H9 (cell line): Measurements from ENCODE around the gene DIS3L2. TPM values are rescaled to one million over a fixed set of nuclear protein-coding genes. Genes with fewer than 3 reads are reported as not detected.

Experiments
- DNase-seq: peaks from one replicate; pipeline ENCODE4 v3.0.0-alpha.2; 2017
- H2AFZ ChIP-seq: one replicate; pipeline ENCODE4 v1.6.1; 2013; ENCODE audit warnings: mild to moderate bottlenecking, low read length, control low read depth, moderate library complexity
- H2AK5ac ChIP-seq: 2 replicates; pipeline ENCODE4 v1.6.1; 2013; ENCODE audit warnings: low read length, control low read depth, mixed read lengths; ENCODE audit not compliant: insufficient read length
- H2BK120ac ChIP-seq: one replicate; pipeline ENCODE4 v1.6.1; 2013; ENCODE audit warnings: low read depth, mild to moderate bottlenecking, low read length, control low read depth, inconsistent platforms; ENCODE audit not compliant: poor library complexity, severe bottlenecking
- H2BK12ac ChIP-seq: 2 replicates; pipeline ENCODE4 v1.6.1; 2013; ENCODE audit warnings: low read length, control low read depth, mixed read lengths, low read depth; ENCODE audit not compliant: insufficient read length
- H2BK15ac ChIP-seq: 2 replicates; pipeline ENCODE4 v1.6.1; 2013; ENCODE audit warnings: low read depth, low read length, control low read depth
- H2BK20ac ChIP-seq: one replicate; pipeline ENCODE4 v1.6.1; 2013; ENCODE audit warnings: low read depth, mild to moderate bottlenecking, low read length, control low read depth, inconsistent platforms; ENCODE audit not compliant: poor library complexity, severe bottlenecking
- H2BK5ac ChIP-seq: 2 replicates; pipeline ENCODE4 v1.6.1; 2013; ENCODE audit warnings: low read length, control low read depth, mixed read lengths; ENCODE audit not compliant: insufficient read length
- H3K14ac ChIP-seq: 2 replicates; pipeline ENCODE4 v1.6.1; 2013; ENCODE audit warnings: low read length, control low read depth; ENCODE audit not compliant: insufficient read depth
- H3K18ac ChIP-seq: 2 replicates; pipeline ENCODE4 v1.6.1; 2013; ENCODE audit warnings: low read depth, mild to moderate bottlenecking, mixed read lengths, low read length, control low read depth; ENCODE audit not compliant: insufficient read length
- H3K23ac ChIP-seq: 2 replicates; pipeline ENCODE4 v1.6.1; 2013; ENCODE audit warnings: low read length, control low read depth, mixed read lengths, low read depth; ENCODE audit not compliant: insufficient read length
- H3K23me2 ChIP-seq: 2 replicates; pipeline ENCODE4 v1.6.1; 2013; ENCODE audit warnings: low read depth, mild to moderate bottlenecking, mixed read lengths, low read length, control low read depth; ENCODE audit not compliant: insufficient read length, poor library complexity, severe bottlenecking
- H3K27ac ChIP-seq: 2 replicates; pipeline ENCODE4 v1.5.1; 2013; ENCODE audit warnings: low read length, control low read depth, mixed read lengths, low read depth; ENCODE audit not compliant: insufficient read length
- H3K27me3 ChIP-seq: 2 replicates; pipeline ENCODE4 v1.6.1; 2013; ENCODE audit warnings: low read length, control low read depth, inconsistent platforms; ENCODE audit not compliant: insufficient read depth
- H3K4ac ChIP-seq: 2 replicates; pipeline ENCODE4 v1.6.1; 2013; ENCODE audit warnings: low read depth, mild to moderate bottlenecking, control low read depth, inconsistent platforms, low read length, moderate library complexity
- H3K4me1 ChIP-seq: 2 replicates; pipeline ENCODE4 v1.6.1; 2013; ENCODE audit warnings: low read length, control low read depth, inconsistent platforms; ENCODE audit not compliant: insufficient read depth
- H3K4me2 ChIP-seq: 2 replicates; pipeline ENCODE4 v1.6.1; 2013; ENCODE audit warnings: low read length, control low read depth, mixed read lengths; ENCODE audit not compliant: insufficient read length, insufficient read depth
- H3K56ac ChIP-seq: 2 replicates; pipeline ENCODE4 v1.6.1; 2013; ENCODE audit warnings: low read depth, mild to moderate bottlenecking, mixed read lengths, low read length, control low read depth; ENCODE audit not compliant: insufficient read length
- H3K79me1 ChIP-seq: 2 replicates; pipeline ENCODE4 v1.6.1; 2013; ENCODE audit warnings: low read depth, mild to moderate bottlenecking, moderate library complexity, low read length, control low read depth, inconsistent platforms; ENCODE audit not compliant: insufficient read depth, poor library complexity, severe bottlenecking
- H3K79me2 ChIP-seq: 2 replicates; pipeline ENCODE4 v1.6.1; 2013; ENCODE audit warnings: low read length, control low read depth, inconsistent platforms; ENCODE audit not compliant: insufficient read depth
- H3K9ac ChIP-seq: 2 replicates; pipeline ENCODE4 v1.6.1; 2013; ENCODE audit warnings: low read length, control low read depth, mixed read lengths; ENCODE audit not compliant: insufficient read length; ENCODE audit errors: extremely low read depth
- H3K9me3 ChIP-seq: one replicate; pipeline ENCODE4 v1.6.1; 2013; ENCODE audit warnings: low read depth, low read length, inconsistent platforms; ENCODE audit not compliant: control insufficient read depth
- H3T11ph ChIP-seq: one replicate; pipeline ENCODE4 v1.6.1; 2013; ENCODE audit warnings: mild to moderate bottlenecking, low read length, control low read depth, inconsistent platforms
- H4K20me1 ChIP-seq: one replicate; pipeline ENCODE4 v1.6.1; 2013; ENCODE audit not compliant: control insufficient read depth, insufficient read length, insufficient read depth
- H4K5ac ChIP-seq: 2 replicates; pipeline ENCODE4 v1.6.1; 2013; ENCODE audit warnings: low read depth, mild to moderate bottlenecking, mixed read lengths, low read length, control low read depth; ENCODE audit not compliant: insufficient read length
- H4K8ac ChIP-seq: replicated peaks from 2 replicates; pipeline ENCODE4 v1.6.1; 2013; ENCODE audit warnings: low read length, control low read depth, mixed read lengths, low read depth; ENCODE audit not compliant: insufficient read length
- H4K91ac ChIP-seq: 2 replicates; pipeline ENCODE4 v1.6.1; 2013; ENCODE audit warnings: low read depth, mild to moderate bottlenecking, moderate library complexity, mixed read lengths, low read length, control low read depth; ENCODE audit not compliant: insufficient read length
- H3K27ac Mint-ChIP-seq, 3 experiments: 2 replicates in 2 of 3; 3 replicates in 1 of 3; pipeline ENCODE4 v1.8.0; 2020 to 2021; ENCODE audit warnings: mixed read lengths in 3 of 3, mild to moderate bottlenecking in 1 of 3, moderate library complexity in 1 of 3
- H3K27me3 Mint-ChIP-seq: 2 replicates; pipeline ENCODE4 v1.8.0; 2021; ENCODE audit warnings: low read depth, mild to moderate bottlenecking, moderate library complexity, mixed read lengths
- H3K36me3 Mint-ChIP-seq, 3 experiments: 2 replicates in 2 of 3; 3 replicates in 1 of 3; pipeline ENCODE4 v1.8.0; 2020 to 2021; ENCODE audit warnings: low read depth in 3 of 3, mixed read lengths in 3 of 3; ENCODE audit not compliant: insufficient read depth in 1 of 3
- H3K4me1 Mint-ChIP-seq, 2 experiments: 2 replicates each; pipeline ENCODE4 v1.8.0; 2020; ENCODE audit warnings: mixed read lengths in 2 of 2
- H3K4me3 Mint-ChIP-seq, 2 experiments: 2 replicates in 1 of 2; 3 replicates in 1 of 2; pipeline ENCODE4 v1.8.0; 2020 to 2021; ENCODE audit warnings: mild to moderate bottlenecking in 2 of 2, mixed read lengths in 2 of 2, moderate library complexity in 1 of 2
- H3K9me3 Mint-ChIP-seq, 2 experiments: 2 replicates in 1 of 2; 3 replicates in 1 of 2; pipeline ENCODE4 v1.8.0; 2020; ENCODE audit warnings: mild to moderate bottlenecking in 2 of 2, mixed read lengths in 2 of 2, moderate library complexity in 1 of 2
- CTCF ChIP-seq: fragments of 200-600 bp; sonication (generic); conservative IDR thresholded peaks from 3 replicates; pipeline ENCODE4 v1.8.0; 2021; ENCODE audit warnings: antibody characterized with exemption, mild to moderate bottlenecking
- WGBS: extraction: QIAGEN DNeasy Blood & Tissue Kit; methylation state at CpG from one replicate; pipeline ENCODE4 v1.1.7; 2013; ENCODE audit warnings: missing lambda C conversion rate, low lambda C conversion rate, mixed read lengths; ENCODE audit not compliant: insufficient read length; ENCODE audit errors: extremely low coverage; 5-methylcytosine and 5-hydroxymethylcytosine counted together
- total RNA-seq: library from RNA; stranded (reverse); gene quantifications from 2 replicates; pipeline ENCODE4 v1.2.1, GENCODE V29; 2021

DIS3L2 gene
- total RNA-seq, 1 experiment from 2014 or later = 28.1 TPM

GRCh38 chr2:232338759-232339106 lies 377.2 kb downstream of the DIS3L2 start:
- Histone ChIP-seq H2BK120ac (no peak overlapping the region), H3K4me2 (no peak overlapping the region), H3K4ac (no peak overlapping the region), H3T11ph (no peak overlapping the region), H4K91ac (no peak overlapping the region), H2BK12ac (no peak overlapping the region), H4K20me1 (no peaks in the 10 kb centered on the region), H3K23ac (no peak overlapping the region), H3K23me2 (no peaks in the 10 kb centered on the region), H3K14ac (no peak overlapping the region), H3K9ac (no peak overlapping the region), H3K27ac (no peak overlapping the region), H3K9me3 (no peaks in the 10 kb centered on the region), H3K79me2 (no peaks in the 10 kb centered on the region), H2BK15ac (no peak overlapping the region), H3K27me3 (no peaks in the 10 kb centered on the region), H3K79me1 (no peaks in the 10 kb centered on the region), H3K4me1 (no peaks in the 10 kb centered on the region), H2AFZ (no peak overlapping the region), H2AK5ac (no peak overlapping the region), H3K18ac (no peak overlapping the region), H4K5ac (no peak overlapping the region), H3K56ac (no peak overlapping the region), H2BK5ac (no peak overlapping the region), H2BK20ac (no peak overlapping the region), H4K8ac (no peak overlapping the region)
- Mint-ChIP-seq H3K9me3 (peaks cover 0 to 8% of the 10 kb centered on the region in 2 experiments; a peak in 2 of 5 replicates), H3K27ac (0 out of 7 replicates have a peak overlapping the region, but pooled peaks of 1 of the 3 experiments have one; percentile 35), H3K4me1 (peaks cover 2% of the 10 kb centered on the region in 2 experiments; a peak in 2 of 4 replicates), H3K4me3 (no peak overlapping the region), H3K27me3 (peaks cover 9% of the 10 kb centered on the region; the same call in 1 of the 2 replicates), H3K36me3 (peaks cover 0 to 5% (median 3%) of the 10 kb centered on the region in 3 experiments; a peak in 3 of 7 replicates)
- TF ChIP-seq CTCF = no peak
- WGBS = no CpG with 5 or more reads among the region's 7 CpGs
- DNase-seq = no peak
